GM12878 (cell line): ENCODE measurements around the gene NTN3. TPM values are rescaled to one million over a fixed set of nuclear protein-coding genes. Genes with fewer than 3 reads are reported as not detected.

ENCODE experiments used
- ATAC-seq: fragments of 200-7000 bp; cut with Tn5 transposase; 3 replicates; pipeline ENCODE4 v1.9.1; 2020; ENCODE audit warnings: mild to moderate bottlenecking, moderate library complexity
- BruUV-seq: library from RNA; stranded (reverse); fragments of 400-500 nt; replicated peaks from 2 replicates; lab custom pipeline; 2021; lab: Mats Ljungman, UMichigan
- CTCF ChIA-PET: fragments of 300-600 bp; sonication (Branson Sonifier 250); formaldehyde crosslinking; extraction: SDS; loops from one replicate; lab custom pipeline; 2021; ENCODE audit warnings: inconsistent platforms; lab: Yijun Ruan, JAX
- POLR2A ChIA-PET: fragments of 350-600 bp; formaldehyde crosslinking; extraction: SDS; loops from one replicate; lab custom pipeline; 2021; ENCODE audit warnings: inconsistent platforms; lab: Charles Lee
- RAD21 ChIA-PET: fragments of 300-600 bp; sonication (Branson Sonifier 250); formaldehyde crosslinking; loops from one replicate; lab custom pipeline; 2023; ENCODE audit warnings: antibody characterized with exemption; ENCODE audit not compliant: unreplicated experiment; lab: Charles Lee
- SMC1A ChIA-PET: fragments of 300-600 bp; sonication (Branson Sonifier 250); formaldehyde crosslinking; loops from one replicate; lab custom pipeline; 2023; ENCODE audit not compliant: unreplicated experiment, uncharacterized antibody; lab: Charles Lee
- DNase-seq: peaks from one replicate; pipeline ENCODE4 v3.0.0-alpha.2; 2011; ENCODE audit warnings: low read depth, low spot score
- FAIRE-seq: peaks from 3 replicates; lab custom pipeline; 2011; peaks lifted over from hg19 to GRCh38; lab: Jason Lieb, UNC
- H2AFZ ChIP-seq: 2 replicates; pipeline ENCODE4 v1.6.0; 2011; ENCODE audit warnings: low read depth, low read length, control low read depth; ENCODE audit not compliant: control insufficient read depth
- H3K27ac ChIP-seq: 2 replicates; pipeline ENCODE4 v1.5.1; 2011; ENCODE audit warnings: control low read depth; ENCODE audit not compliant: control insufficient read depth, insufficient read depth
- H3K27me3 ChIP-seq, 2 experiments: replicated peaks in 1 of 2; 2 replicates each; pipeline versions ENCODE4 v1.6.0 to v1.6.1; 2011; ENCODE audit warnings: low read length in 1 of 2; ENCODE audit not compliant: control insufficient read depth in 2 of 2, insufficient read depth in 2 of 2
- H3K36me3 ChIP-seq, 2 experiments: 2 replicates each; pipeline ENCODE4 v1.5.1; 2011; ENCODE audit warnings: low read length in 1 of 2; ENCODE audit not compliant: control insufficient read depth in 2 of 2, insufficient read depth in 2 of 2
- H3K4me1 ChIP-seq: 2 replicates; pipeline ENCODE4 v1.6.1; 2011; ENCODE audit warnings: mild to moderate bottlenecking, low read length, moderate library complexity, mixed read lengths; ENCODE audit not compliant: control insufficient read depth, insufficient read depth
- H3K4me2 ChIP-seq: 2 replicates; pipeline ENCODE4 v1.6.0; 2011; ENCODE audit warnings: control low read depth; ENCODE audit not compliant: control insufficient read depth, insufficient read depth
- H3K4me3 ChIP-seq: fragments of 200-600 bp; sonication (generic); 2 replicates; pipeline ENCODE4 v1.5.1; 2016
- H3K79me2 ChIP-seq: 2 replicates; pipeline ENCODE4 v1.6.0; 2011; ENCODE audit warnings: low read length; ENCODE audit not compliant: control insufficient read depth, insufficient read depth
- H3K9ac ChIP-seq: 2 replicates; pipeline ENCODE4 v1.8.0; 2011; ENCODE audit warnings: low read length, control low read depth, mixed read lengths; ENCODE audit not compliant: control insufficient read depth, insufficient read depth
- H3K9me3 ChIP-seq: replicated peaks from 3 replicates; pipeline ENCODE4 v1.5.1; 2011; ENCODE audit warnings: mild to moderate bottlenecking, low read length; ENCODE audit not compliant: control insufficient read depth, insufficient read depth
- H4K20me1 ChIP-seq: 2 replicates; pipeline ENCODE4 v1.6.0; 2011; ENCODE audit not compliant: control insufficient read depth, insufficient read depth
- ATF2 ChIP-seq: IDR thresholded peaks from 2 replicates; pipeline ENCODE4 v1.6.1; 2012; ENCODE audit warnings: low read length, inconsistent platforms
- BCLAF1 ChIP-seq: fragments of 450-650 bp; IDR thresholded peaks from 2 replicates; pipeline ENCODE4 v1.6.1; 2017; ENCODE audit warnings: antibody characterized with exemption, mild to moderate bottlenecking, moderate library complexity
- BRCA1 ChIP-seq: IDR thresholded peaks from 2 replicates; pipeline ENCODE4 v1.6.1; 2011; ENCODE audit warnings: low read depth, low read length, improper control_type of control experiment
- CBFB ChIP-seq: IDR thresholded peaks from 2 replicates; pipeline ENCODE4 v1.6.1; 2016; ENCODE audit warnings: antibody characterized with exemption, low read depth
- FOXM1 ChIP-seq: IDR thresholded peaks from 2 replicates; pipeline ENCODE4 v1.6.1; 2012; ENCODE audit warnings: low read depth, mild to moderate bottlenecking, inconsistent platforms, low read length, moderate library complexity
- GABPA ChIP-seq: IDR thresholded peaks from 2 replicates; pipeline ENCODE4 v1.6.1; 2014; ENCODE audit warnings: antibody characterized with exemption, low read depth, mild to moderate bottlenecking, inconsistent platforms
- NFYB ChIP-seq: IDR thresholded peaks from 2 replicates; pipeline ENCODE4 v1.6.1; 2011; ENCODE audit warnings: low read depth, mild to moderate bottlenecking, low read length, improper control_type of control experiment, moderate library complexity; ENCODE audit not compliant: insufficient read depth
- PAX8 ChIP-seq: fragments of 450-650 bp; IDR thresholded peaks from 2 replicates; pipeline ENCODE4 v1.6.1; 2017; ENCODE audit warnings: mild to moderate bottlenecking, moderate library complexity
- RAD21 ChIP-seq: IDR thresholded peaks from 2 replicates; pipeline ENCODE4 v1.6.1; 2011; ENCODE audit warnings: mild to moderate bottlenecking, low read depth, low read length, moderate library complexity; ENCODE audit not compliant: insufficient read depth
- RELA ChIP-seq: fragments of 450-650 bp; IDR thresholded peaks from 2 replicates; pipeline ENCODE4 v1.8.0; 2014; ENCODE audit warnings: borderline replicate concordance; ENCODE audit not compliant: partially characterized antibody
- RUNX3 ChIP-seq: IDR thresholded peaks from 2 replicates; pipeline ENCODE4 v1.6.1; 2012; ENCODE audit warnings: low read length, inconsistent platforms
- SMARCA5 ChIP-seq: fragments of 450-650 bp; IDR thresholded peaks from 2 replicates; pipeline ENCODE4 v1.6.1; 2017; ENCODE audit warnings: mild to moderate bottlenecking
- SRF ChIP-seq, 2 experiments: IDR thresholded peaks; 2 replicates each; pipeline ENCODE4 v1.6.1; 2011; ENCODE audit warnings: low read depth in 2 of 2, low read length in 2 of 2, mild to moderate bottlenecking in 1 of 2, moderate library complexity in 1 of 2
- TBL1XR1 ChIP-seq: IDR thresholded peaks from 2 replicates; pipeline ENCODE4 v1.6.1; 2012; ENCODE audit warnings: low read depth, low read length, improper control_type of control experiment
- TCF12 ChIP-seq: IDR thresholded peaks from 2 replicates; pipeline ENCODE4 v1.6.1; 2011; ENCODE audit warnings: low read depth, mild to moderate bottlenecking, low read length
- ZNF217 ChIP-seq: fragments of 450-650 bp; IDR thresholded peaks from 2 replicates; pipeline ENCODE4 v1.6.1; 2017; ENCODE audit warnings: antibody characterized with exemption, mild to moderate bottlenecking
- ZZZ3 ChIP-seq: IDR thresholded peaks from 2 replicates; pipeline ENCODE4 v1.6.1; 2011; ENCODE audit warnings: low read depth; ENCODE audit not compliant: control insufficient read depth, insufficient read length
- WGBS: methylation state at CpG from one replicate; pipeline ENCODE4 v1.1.6; 2016; ENCODE audit warnings: low lambda C conversion rate; ENCODE audit not compliant: insufficient replicate concordance, insufficient coverage; ENCODE audit errors: missing lambda C conversion rate; 5-methylcytosine and 5-hydroxymethylcytosine counted together
- in situ Hi-C: fragments of 300-500 bp; cut with MboI; formaldehyde crosslinking; loops from 9 replicates; pipeline ENCODE4 v1.14.3; 2018; ENCODE audit warnings: mixed read lengths
- intact Hi-C: fragments of 100-400 bp; cut with micrococcal nuclease; formaldehyde crosslinking; loops from one replicate; pipeline ENCODE4 v1.14.2; 2022; ENCODE audit not compliant: unreplicated experiment
- polyA plus RNA-seq, 11 experiments: library from polyadenylated mRNA; depleted of rRNA in 4 of 11; unstranded in 6 of 11; stranded (reverse) in 5 of 11; fragments of >200 nt; fragmentation: Nextera tagmentation in 4 of 11; fragmentation: Illumina TruSeq in 1 of 11; extraction: Ambion mirVana in 4 of 11; extraction: Trizol in 1 of 11; gene quantifications; 1 replicate in 1 of 11; 2 replicates in 10 of 11; pipeline versions ENCODE4 v1.2.1 to v1.2.3, GENCODE V29; 2011 to 2016; ENCODE audit warnings: inconsistent platforms in 2 of 11, missing spikeins in 2 of 11, low read depth in 1 of 11
- total RNA-seq, 4 experiments: library from RNA; depleted of rRNA in 3 of 4; stranded (reverse); fragments of >200 nt in 3 of 4; fragmentation: Illumina TruSeq in 1 of 4; extraction: Trizol in 1 of 4; gene quantifications; 2 replicates each; pipeline versions ENCODE4 v1.2.1 to v1.2.3, GENCODE V29; 2013 to 2021
- TF ChIP-seq, protein P1 (sequence below): IDR thresholded peaks from 2 replicates; pipeline ENCODE4 v1.6.1; 2012; ENCODE audit warnings: mild to moderate bottlenecking, low read depth, low read length

Gene NTN3
- total and polyA plus RNA-seq, 10 of the 15 experiments (the other 5 are each of a cell fraction or from before 2014, with no cell fraction given) = 0.04 TPM; not detected in 9

DNA sequence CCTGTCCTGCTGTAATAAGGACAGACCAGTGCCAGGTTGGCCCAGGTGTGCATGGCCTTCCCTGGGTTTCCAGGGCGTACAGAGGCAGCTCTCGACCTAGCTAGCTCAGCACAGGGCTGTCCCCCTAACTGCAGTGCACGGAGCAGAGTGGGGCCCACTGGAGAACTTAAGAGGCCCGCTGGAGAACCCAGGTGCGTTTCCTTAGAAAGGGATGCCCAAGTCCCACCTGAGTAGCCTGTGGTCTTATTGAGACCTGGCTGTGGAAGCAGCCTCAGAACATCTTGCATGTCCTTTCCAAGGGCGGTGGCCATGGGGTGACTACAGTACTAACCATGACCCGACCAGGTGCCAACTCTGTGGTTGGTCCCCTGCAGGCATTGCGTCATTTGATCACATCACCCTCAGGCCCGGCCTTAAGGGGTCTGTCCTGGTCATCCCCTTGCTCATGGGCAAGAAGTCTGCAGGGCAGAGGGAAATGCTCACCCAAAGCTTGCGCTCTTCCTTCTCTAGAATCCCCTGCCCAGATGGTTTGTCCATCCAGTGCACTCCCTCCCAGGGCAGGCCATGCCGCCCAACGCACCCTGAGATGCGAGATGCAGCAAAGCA lies 45.2 kb upstream of the NTN3 start:
- POLR2A ChIA-PET = interaction anchor here (0.6 kb wide), 1 partner anchor 528 kb away, joined by 6 read pairs; no protein-coding TSS in a partner anchor
- intact Hi-C loops = no loop called here
- H3K27ac ChIP-seq = no peak overlapping the region
- no peak overlapping the region for H3K9ac ChIP-seq
- no peak overlapping the region for H2AFZ ChIP-seq
- ATAC-seq (no peak), DNase-seq (no peak), FAIRE-seq (no peak)
- CTCF ChIA-PET = no interaction called here
- WGBS = 69% methylated on average over 13 of the region's 13 CpGs
- RAD21 ChIA-PET = no interaction called here
- H3K4me2 ChIP-seq = no peak overlapping the region
- H4K20me1 ChIP-seq = no peaks in the 10 kb centered on the region
- peaks cover 6% of the 10 kb centered on the region for H3K4me1 ChIP-seq
- H3K79me2 ChIP-seq = peaks cover 17% of the 10 kb centered on the region
- SMC1A ChIA-PET = no interaction called here
- TF ChIP-seq GABPA (no peak), RUNX3 (no peak), ZNF217 (no peak), RELA (no peak), SMARCA5 (no peak), TBL1XR1 (no peak), ZZZ3 (no peak), PAX8 (no peak), CBFB (no peak), BCLAF1 (no peak), FOXM1 (no peak), SRF (IDR thresholded peaks at IDR 0.05; ENCODE audit: low read depth in 2 of 2, low read length in 2 of 2) (no peak), BRCA1 (no peak), RAD21 (no peak), NFYB (no peak), ATF2 (no peak), TCF12 (no peak)
- TF ChIP-seq, protein P1, sequence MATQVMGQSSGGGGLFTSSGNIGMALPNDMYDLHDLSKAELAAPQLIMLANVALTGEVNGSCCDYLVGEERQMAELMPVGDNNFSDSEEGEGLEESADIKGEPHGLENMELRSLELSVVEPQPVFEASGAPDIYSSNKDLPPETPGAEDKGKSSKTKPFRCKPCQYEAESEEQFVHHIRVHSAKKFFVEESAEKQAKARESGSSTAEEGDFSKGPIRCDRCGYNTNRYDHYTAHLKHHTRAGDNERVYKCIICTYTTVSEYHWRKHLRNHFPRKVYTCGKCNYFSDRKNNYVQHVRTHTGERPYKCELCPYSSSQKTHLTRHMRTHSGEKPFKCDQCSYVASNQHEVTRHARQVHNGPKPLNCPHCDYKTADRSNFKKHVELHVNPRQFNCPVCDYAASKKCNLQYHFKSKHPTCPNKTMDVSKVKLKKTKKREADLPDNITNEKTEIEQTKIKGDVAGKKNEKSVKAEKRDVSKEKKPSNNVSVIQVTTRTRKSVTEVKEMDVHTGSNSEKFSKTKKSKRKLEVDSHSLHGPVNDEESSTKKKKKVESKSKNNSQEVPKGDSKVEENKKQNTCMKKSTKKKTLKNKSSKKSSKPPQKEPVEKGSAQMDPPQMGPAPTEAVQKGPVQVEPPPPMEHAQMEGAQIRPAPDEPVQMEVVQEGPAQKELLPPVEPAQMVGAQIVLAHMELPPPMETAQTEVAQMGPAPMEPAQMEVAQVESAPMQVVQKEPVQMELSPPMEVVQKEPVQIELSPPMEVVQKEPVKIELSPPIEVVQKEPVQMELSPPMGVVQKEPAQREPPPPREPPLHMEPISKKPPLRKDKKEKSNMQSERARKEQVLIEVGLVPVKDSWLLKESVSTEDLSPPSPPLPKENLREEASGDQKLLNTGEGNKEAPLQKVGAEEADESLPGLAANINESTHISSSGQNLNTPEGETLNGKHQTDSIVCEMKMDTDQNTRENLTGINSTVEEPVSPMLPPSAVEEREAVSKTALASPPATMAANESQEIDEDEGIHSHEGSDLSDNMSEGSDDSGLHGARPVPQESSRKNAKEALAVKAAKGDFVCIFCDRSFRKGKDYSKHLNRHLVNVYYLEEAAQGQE = no peak
- in situ Hi-C loops = no loop called here
- BruUV-seq = no TSS peak
- no peaks in the 10 kb centered on the region for H3K27me3 ChIP-seq
- H3K4me3 ChIP-seq = no peak overlapping the region
- no peaks in the 10 kb centered on the region for H3K36me3 ChIP-seq
- no peaks in the 10 kb centered on the region for H3K9me3 ChIP-seq
